GM18517 (cell line): Measurements from ENCODE around the gene TTC8.
"Not testable (repeated sequence)": the region's sequence is repeated elsewhere in the genome, so short reads cannot be mapped to it uniquely, and the experiment has no call there.

Experiments
- ATAC-seq: cut with Tn5 transposase; IDR thresholded peaks from one replicate; pipeline ENCODE4 v1.9.1; 2021; ENCODE audit warnings: mild to moderate bottlenecking, moderate library complexity; ENCODE audit not compliant: unreplicated experiment

TTC8 gene

DNA sequence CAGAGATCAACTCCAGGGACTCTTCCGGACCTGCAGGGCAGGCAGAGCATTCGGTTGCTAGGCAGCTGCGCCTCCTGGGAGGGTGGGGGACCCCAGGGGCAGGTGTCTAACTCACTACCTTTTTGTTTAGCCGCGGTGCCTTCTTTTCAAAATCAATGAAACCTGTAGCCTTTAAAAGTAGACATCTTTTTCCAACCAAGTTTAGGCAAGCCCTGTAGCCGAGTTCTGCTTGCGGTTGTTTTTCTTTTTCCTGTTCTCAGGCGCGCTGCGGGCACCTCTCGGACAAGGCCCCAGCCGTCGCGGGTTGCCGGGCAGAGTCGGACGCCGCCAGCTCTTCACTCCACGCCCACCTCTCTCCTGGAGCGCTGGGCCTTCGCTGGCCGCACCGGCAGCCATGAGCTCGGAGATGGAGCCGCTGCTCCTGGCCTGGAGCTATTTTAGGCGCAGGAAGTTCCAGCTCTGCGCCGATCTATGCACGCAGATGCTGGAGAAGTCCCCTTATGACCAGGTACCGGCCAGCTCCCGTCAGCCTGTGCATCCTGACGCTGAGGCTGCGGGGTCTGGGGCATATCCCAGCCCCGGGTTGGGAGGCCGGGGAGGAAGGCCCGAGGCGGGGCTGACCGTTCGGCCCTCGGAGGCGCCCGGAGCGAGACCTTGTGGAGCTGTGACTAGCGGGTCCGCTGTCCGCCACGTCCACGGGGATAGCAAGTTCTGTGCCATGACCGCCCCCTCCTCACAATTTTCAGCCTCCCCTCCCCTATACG lies at the start of gene TTC8:
Gene TTC8 (plus strand): TSS at position 338 of the 764 bp plus-strand sequence. CDS start 57 bp downstream, at position 395.
- ATAC-seq: peak; percentile 97

DNA sequence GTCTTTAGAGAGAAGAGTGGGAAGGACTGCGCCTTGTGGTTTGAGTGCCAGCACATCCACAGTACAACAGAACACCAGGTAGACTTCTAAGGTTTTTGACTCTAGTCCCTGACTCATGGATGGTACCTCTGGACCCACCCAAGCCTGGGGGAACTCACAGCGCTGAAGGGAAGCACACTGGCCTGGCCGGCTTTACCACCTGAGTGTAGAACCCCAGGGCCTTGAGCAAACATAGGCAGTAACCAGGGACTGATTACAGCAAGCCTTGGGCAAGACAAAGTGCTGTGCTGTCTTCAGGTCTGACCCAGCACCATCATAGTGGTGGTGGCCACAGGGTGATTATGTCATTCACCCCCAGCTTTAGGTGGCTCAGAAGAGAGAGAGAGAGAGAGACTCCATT lies 48.9 kb upstream of the TTC8 start:
- no peak for ATAC-seq

DNA sequence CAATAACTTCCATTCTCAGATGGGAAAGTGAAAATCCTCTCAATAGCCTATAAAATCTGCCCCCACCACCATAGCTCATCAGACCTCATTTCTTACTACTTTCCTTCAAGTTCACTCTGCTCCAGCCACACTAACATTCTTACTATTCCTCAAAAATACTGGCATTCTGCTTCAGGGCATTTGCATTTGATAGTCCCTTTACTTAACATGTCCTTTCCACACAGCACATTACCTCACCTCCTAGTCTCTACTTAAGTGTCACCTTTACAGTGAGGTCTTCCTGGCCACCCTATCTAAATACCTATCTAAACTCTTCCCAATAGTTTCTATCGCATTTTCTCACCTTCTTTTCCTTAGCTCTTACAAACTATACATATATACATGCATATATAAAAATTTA lies 38.5 kb upstream of the TTC8 start:
- ATAC-seq: no peak

- no peak for ATAC-seq
Measured at GRCh38 chr14:88786715-88787114, 37.7 kb upstream of the TTC8 start.

DNA sequence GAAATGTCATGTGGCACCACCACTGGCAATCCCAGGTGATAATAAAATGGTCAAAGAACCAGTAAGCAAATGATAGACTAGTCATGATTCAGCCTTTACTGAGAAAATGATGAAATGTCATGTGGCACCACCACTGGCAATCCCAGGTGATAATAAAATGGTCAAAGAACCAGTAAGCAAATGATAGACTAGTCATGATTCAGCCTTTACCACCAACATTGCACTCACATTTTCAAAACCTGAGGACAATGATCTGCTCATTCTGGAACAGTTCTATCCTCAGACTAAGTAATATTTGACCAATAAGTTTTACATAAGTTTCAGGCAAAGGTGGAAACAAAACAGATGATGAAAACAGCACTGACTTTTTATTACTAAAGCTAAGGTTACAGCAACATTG lies 34.9 kb upstream of the TTC8 start:
- not testable (repeated sequence) for ATAC-seq

DNA sequence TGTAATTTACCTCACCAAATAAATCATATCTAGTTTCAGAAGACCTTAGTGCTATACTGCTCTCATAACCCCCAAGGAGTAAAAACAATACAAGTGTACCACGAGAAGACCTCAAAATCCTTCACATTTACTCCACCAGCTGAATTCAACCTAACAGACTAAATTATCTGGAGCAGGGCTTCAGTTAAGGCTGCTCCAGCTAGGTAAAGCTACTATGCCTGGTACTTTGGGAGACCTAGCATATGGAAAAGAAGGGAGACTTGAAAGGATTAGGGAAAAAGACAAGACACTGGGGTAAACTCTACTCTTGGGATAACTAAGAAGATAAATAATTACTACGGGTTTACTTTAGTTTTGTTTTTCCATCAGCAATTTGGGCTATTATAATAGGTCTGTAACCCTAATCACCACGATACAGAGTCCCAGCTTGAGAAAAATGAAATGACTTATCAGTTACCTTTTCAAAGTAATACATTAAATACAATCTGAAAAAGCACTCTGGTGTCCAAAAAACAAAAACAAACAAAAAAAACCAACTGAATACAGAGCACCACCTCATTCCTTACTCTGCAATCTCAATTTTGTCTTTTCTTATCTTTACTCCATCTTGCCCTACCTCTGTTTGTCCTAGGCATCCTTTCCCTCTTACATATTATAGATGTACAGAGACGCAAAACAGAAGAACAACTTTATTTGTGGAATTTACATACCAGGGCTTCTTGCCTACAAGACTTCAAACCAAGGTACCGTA lies 33.8 kb upstream of the TTC8 start:
- no peak for ATAC-seq

DNA sequence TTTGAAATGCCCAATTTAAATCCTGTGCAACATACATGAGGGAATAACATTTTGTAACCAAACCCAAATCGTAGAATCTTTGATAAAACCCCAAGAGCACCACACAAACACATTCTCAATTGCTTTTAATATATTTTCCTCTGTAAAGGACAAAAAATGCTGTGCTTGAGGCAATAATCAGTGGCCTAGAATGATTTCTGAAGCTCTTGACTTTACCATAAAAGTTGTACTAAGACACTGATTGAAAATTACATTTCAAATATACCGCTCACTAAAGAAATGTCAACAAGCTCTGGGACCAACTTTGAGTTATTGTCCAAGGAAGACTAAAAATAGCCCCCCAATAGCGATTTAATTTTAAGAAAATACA lies 33.2 kb upstream of the TTC8 start:
- ATAC-seq: no peak

- ATAC-seq: no peak
Measured at GRCh38 chr14:88791629-88792472, 32.6 kb upstream of the TTC8 start.

GRCh38 chr14:88792473-88793258 lies 31.8 kb upstream of the TTC8 start, which contains the start of gene EML5:
EML5 (minus strand) TSS chr14:88792953; CDS start chr14:88792503, 450 bp downstream.
- peak; percentile 89 for ATAC-seq

GRCh38 chr14:88793259-88793625 lies 31.2 kb upstream of the TTC8 start:
- no peak for ATAC-seq

DNA sequence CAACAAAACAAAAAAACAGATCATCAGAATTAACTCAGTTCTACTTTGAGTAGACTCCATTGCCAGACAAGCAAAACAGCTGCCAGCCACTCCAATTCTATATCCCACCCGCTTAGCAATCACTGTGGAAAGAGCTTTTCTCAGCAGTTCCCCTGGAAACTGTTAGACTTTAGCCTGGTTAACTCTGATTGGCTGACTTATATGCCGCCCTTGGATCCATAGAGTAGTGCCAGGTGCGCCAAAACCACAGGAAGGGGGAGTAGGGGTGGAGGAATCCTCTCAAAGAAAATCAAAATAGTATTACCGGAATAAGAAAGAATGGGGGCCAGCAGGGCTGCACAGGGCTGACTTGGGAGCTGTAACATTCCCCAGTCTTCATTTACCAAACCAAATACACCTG lies 26.3 kb upstream of the TTC8 start:
- ATAC-seq: no peak

DNA sequence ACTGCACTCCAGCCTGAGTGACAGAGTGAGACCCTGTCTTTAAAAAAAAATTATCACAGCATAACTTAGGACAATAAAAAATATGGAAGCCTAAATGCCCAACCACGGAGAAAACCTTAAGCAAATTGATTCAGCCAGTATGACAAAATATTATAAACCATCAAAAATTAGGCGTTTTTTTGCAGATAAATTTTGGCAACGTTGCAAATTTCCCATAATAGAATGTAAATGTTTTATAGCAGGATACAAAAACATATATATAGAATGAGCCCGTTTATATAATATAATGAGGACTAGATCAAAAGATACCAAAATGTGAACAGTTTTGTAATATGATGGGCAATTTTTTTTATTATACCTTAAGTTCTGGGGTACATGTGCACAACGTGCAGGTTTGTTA lies 24.9 kb upstream of the TTC8 start:
- ATAC-seq: no peak

- no peak for ATAC-seq
Measured at GRCh38 chr14:88802596-88802995, 21.9 kb upstream of the TTC8 start.

- ATAC-seq: no peak
Measured at GRCh38 chr14:88804035-88804434, 20.4 kb upstream of the TTC8 start.

DNA sequence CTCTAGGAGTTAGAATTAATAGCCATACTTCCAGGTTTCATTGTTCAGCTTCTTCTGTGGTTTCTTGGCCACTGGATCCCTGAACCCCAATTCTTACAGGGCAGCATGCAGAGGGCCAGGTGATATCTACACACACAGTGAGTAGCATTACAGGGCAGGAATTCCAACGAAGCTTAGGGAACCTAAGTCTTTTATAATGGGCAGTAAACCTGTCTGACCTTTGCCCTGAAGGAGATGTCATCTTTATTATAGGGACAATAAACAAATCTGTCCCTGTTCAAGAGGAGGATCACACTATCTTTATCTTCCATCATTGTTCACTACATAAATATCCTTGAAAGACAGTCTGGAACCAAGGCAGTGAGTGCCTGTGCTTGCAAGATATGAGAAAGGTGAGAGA lies 20.0 kb upstream of the TTC8 start:
- no peak for ATAC-seq

DNA sequence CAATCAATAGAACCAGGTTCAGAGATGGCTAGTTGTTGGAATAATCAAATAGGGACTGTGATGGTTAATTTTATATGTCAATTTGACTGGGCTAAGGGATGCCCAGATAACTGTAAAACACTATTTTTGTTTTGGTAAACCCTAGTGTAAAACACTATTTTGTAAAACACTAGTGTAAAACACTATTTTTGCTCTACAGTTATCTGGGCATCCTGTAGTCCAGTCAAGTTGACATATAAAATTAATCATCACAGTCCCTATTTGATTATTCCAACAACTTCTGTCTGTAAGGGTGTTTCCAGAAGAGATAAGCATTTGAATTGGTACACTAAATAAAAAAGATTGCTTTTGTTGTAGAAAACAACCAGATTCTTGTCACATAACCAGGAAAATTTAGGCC lies 16.1 kb upstream of the TTC8 start:
- ATAC-seq: no peak

DNA sequence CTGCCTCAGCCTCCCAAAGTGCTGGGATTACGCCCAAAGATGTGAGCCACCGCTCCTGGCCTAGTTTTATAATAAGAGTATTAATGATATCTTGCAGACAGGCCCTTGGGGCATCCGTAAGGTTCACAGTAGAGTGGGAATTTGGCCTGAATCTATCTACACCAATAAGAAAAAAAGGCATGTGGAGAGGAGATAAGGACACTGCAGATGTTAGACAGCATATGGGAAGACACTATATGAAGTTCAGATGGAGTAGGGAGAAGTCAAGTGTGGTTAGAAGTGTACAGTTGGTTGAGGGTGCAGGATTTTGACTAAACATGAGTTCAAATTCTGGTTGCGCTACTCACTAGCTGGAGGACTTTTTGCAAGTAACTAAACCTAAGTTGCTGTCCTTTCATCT lies 8.5 kb upstream of the TTC8 start:
- no peak for ATAC-seq

DNA sequence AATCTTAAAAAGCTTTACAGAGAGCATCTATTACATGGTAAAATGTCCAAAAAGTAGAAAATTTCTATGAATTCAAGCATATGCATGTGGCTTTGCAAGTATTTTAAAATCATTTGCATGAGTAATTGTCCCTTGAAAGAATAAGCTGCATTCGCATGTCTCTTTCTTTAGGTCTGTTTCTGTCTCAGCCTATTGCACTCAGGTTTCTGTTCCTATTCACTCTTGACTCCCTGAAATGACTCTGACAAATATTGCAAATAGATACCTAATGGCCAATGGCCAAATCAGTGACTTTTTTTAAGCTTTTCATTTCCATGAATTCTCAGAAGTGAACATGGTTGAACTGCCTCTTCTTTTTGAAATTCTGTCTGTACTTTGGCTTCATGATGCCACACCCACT lies 6.4 kb upstream of the TTC8 start:
- ATAC-seq: no peak

GRCh38 chr14:88819674-88820073 lies 4.8 kb upstream of the TTC8 start:
- ATAC-seq: not testable (repeated sequence)

DNA sequence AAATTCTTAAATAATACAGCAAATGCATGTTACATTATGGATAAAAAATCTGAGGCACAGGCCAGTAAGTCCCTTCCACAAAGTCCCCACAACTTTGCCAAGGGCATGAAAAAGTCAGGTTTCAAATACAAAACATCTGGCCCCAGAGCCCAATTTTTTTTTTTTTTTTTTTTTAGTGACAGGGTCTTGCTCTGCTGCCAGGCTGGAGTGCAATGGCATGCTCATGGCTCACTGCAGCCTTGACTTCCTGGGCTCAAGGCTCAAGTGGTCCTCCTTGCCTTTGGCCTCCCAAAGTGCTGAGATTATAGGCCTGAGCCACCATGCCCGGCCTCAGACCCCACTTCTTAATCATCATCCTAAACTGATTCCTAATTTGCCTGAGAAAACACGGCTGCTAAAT lies 3.1 kb upstream of the TTC8 start:
- no peak for ATAC-seq

GRCh38 chr14:88821888-88822287 lies 2.6 kb upstream of the TTC8 start:
- ATAC-seq: no peak
